Measurements from ENCODE around the gene DAGLA. TPM values are rescaled to one million over a fixed set of nuclear protein-coding genes. Genes with fewer than 3 reads are reported as not detected.

DAGLA gene
- total RNA-seq, 4 donors from 2014 or later: 0.29 to 5.4 (median 1.9) TPM

GRCh38 chr11:61744181-61744580, 64.0 kb downstream of the DAGLA start:
- H3K4me3 ChIP-seq: no peak overlapping the region
- no peak for DNase-seq
- H3K27ac ChIP-seq: no peak overlapping the region
- TF ChIP-seq POLR2A (IDR thresholded peaks at IDR 0.05): no peak
- TF ChIP-seq CTCF (IDR thresholded peaks at IDR 0.05): no peak
- intact Hi-C loops (cut with DNase I; ENCODE audit: low total_unique reads): no loop called here
- no peaks in the 10 kb centered on the region for H3K27me3 ChIP-seq
- H3K4me1 ChIP-seq: no peaks in the 10 kb centered on the region
- H3K9me3 ChIP-seq: no peaks in the 10 kb centered on the region
- H3K36me3 ChIP-seq: no peaks in the 10 kb centered on the region

- no peak for DNase-seq
- H3K36me3 ChIP-seq: no peaks in the 10 kb centered on the region
- no peak overlapping the region for H3K27ac ChIP-seq
- intact Hi-C loops (cut with DNase I; ENCODE audit: low total_unique reads): loop anchor here (5.0 kb wide), 1 partner anchor 43 kb away; no protein-coding TSS in a partner anchor
- H3K4me3 ChIP-seq: no peak overlapping the region
- no peaks in the 10 kb centered on the region for H3K27me3 ChIP-seq
- H3K9me3 ChIP-seq: no peaks in the 10 kb centered on the region
- TF ChIP-seq CTCF (IDR thresholded peaks at IDR 0.05): no peak
- TF ChIP-seq POLR2A (IDR thresholded peaks at IDR 0.05): no peak
- no peaks in the 10 kb centered on the region for H3K4me1 ChIP-seq
These were observed 64.5 kb downstream of the DAGLA start for GRCh38 chr11:61744609-61745156.

- TF ChIP-seq CTCF (IDR thresholded peaks at IDR 0.05) (no peak), POLR2A (IDR thresholded peaks at IDR 0.05) (no peak)
- H3K27ac ChIP-seq: no peak overlapping the region
- no peaks in the 10 kb centered on the region for H3K27me3 ChIP-seq
- H3K4me1 ChIP-seq: no peaks in the 10 kb centered on the region
- intact Hi-C loops (cut with DNase I; ENCODE audit: low total_unique reads): loop anchor here (5.0 kb wide), 1 partner anchor 41 kb away; no protein-coding TSS in a partner anchor
- H3K36me3 ChIP-seq: no peaks in the 10 kb centered on the region
- no peak overlapping the region for H3K4me3 ChIP-seq
- H3K9me3 ChIP-seq: no peaks in the 10 kb centered on the region
- DNase-seq: no peak
These were observed 65.7 kb downstream of the DAGLA start for GRCh38 chr11:61745781-61746441.

GRCh38 chr11:61746442-61747191, 66.4 kb downstream of the DAGLA start:
- DNase-seq: no peak
- no peak for TF ChIP-seq CTCF (IDR thresholded peaks at IDR 0.05)
- TF ChIP-seq POLR2A (IDR thresholded peaks at IDR 0.05): no peak
- no peaks in the 10 kb centered on the region for H3K4me1 ChIP-seq
- H3K9me3 ChIP-seq: no peaks in the 10 kb centered on the region
- no peaks in the 10 kb centered on the region for H3K27me3 ChIP-seq
- intact Hi-C loops (cut with DNase I; ENCODE audit: low total_unique reads): loop anchor here (5.0 kb wide), 1 partner anchor 41 kb away; no protein-coding TSS in a partner anchor
- H3K27ac ChIP-seq: no peak overlapping the region
- no peak overlapping the region for H3K4me3 ChIP-seq
- H3K36me3 ChIP-seq: no peaks in the 10 kb centered on the region

Data from uterus (tissue), 4 donors.